ENCODE results near the gene RRP8. TPM values are rescaled to one million over a fixed set of nuclear protein-coding genes. Genes with fewer than 3 reads are reported as not detected.

Gene RRP8
- total and polyA plus RNA-seq, 9 of the 15 experiments (the other 6 are each of a cell fraction or from before 2014, with no cell fraction given) = 5.7 to 47.3 (median 32.6) TPM

DNA sequence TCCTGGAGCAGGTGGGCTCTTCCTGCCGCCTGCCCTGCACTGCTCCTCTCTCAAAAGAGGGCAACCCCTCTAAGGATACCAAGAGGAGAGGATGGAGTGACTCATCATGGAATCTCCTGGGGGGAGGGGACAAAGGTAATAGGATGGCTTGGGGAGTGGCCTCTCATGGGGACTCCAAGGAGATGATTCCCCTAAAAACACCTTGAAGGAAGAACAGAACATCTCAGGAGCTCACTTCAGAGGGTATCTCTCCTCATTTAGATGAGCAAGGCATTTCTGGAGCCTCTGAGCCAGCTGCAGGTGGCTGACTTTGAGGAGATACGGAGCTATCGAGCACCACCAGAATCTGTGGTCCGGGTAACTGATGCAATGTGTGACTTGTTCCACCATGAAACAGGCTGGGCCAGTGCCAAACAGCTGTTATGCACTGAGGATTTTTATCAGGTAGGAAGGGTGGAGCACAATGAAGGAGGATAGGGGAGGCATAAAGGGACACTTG, 40.2 kb downstream of the RRP8 start (continued):
- peak; percentile 79 for TF ChIP-seq GATA2 (CRISPR knock-in tag; IDR thresholded peaks at IDR 0.05)
- TF ChIP-seq, protein P1, sequence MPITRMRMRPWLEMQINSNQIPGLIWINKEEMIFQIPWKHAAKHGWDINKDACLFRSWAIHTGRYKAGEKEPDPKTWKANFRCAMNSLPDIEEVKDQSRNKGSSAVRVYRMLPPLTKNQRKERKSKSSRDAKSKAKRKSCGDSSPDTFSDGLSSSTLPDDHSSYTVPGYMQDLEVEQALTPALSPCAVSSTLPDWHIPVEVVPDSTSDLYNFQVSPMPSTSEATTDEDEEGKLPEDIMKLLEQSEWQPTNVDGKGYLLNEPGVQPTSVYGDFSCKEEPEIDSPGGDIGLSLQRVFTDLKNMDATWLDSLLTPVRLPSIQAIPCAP (CRISPR knock-in tag; IDR thresholded peaks at IDR 0.05; ENCODE audit: borderline replicate concordance) = no peak
- TF ChIP-seq MAFG (tag; conservative IDR thresholded peaks at IDR 0.05) = 0 out of 2 replicates have a peak, but pooled peaks have one; percentile 20
- TF ChIP-seq, protein P2, sequence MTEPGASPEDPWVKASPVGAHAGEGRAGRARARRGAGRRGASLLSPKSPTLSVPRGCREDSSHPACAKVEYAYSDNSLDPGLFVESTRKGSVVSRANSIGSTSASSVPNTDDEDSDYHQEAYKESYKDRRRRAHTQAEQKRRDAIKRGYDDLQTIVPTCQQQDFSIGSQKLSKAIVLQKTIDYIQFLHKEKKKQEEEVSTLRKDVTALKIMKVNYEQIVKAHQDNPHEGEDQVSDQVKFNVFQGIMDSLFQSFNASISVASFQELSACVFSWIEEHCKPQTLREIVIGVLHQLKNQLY (CRISPR knock-in tag; conservative IDR thresholded peaks at IDR 0.05) = no peak
- TF ChIP-seq GABPB2 (CRISPR knock-in tag; conservative IDR thresholded peaks at IDR 0.05) = no peak
- TF ChIP-seq STAT5A (IDR thresholded peaks at IDR 0.05; ENCODE audit: borderline replicate concordance, low read length) = peak; percentile 88
- no peak for TF ChIP-seq FIP1L1 (IDR thresholded peaks at IDR 0.05; ENCODE audit: low read depth, low read length, poor library complexity, severe bottlenecking)
- TF ChIP-seq GTF2A2 (tag; IDR thresholded peaks at IDR 0.05) = no peak
- TF ChIP-seq, protein P3, sequence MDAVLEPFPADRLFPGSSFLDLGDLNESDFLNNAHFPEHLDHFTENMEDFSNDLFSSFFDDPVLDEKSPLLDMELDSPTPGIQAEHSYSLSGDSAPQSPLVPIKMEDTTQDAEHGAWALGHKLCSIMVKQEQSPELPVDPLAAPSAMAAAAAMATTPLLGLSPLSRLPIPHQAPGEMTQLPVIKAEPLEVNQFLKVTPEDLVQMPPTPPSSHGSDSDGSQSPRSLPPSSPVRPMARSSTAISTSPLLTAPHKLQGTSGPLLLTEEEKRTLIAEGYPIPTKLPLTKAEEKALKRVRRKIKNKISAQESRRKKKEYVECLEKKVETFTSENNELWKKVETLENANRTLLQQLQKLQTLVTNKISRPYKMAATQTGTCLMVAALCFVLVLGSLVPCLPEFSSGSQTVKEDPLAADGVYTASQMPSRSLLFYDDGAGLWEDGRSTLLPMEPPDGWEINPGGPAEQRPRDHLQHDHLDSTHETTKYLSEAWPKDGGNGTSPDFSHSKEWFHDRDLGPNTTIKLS (IDR thresholded peaks at IDR 0.05; ENCODE audit: borderline replicate concordance, low read depth) = peak; percentile 43; the same call in 1 of the 2 replicates
- TF ChIP-seq ELF2 (CRISPR knock-in tag; IDR thresholded peaks at IDR 0.05) = no peak
- peak in 1 of 2 experiments; percentile 44; a peak in 1 of 3 replicates for TF ChIP-seq CBX3 (IDR thresholded peaks at IDR 0.05; ENCODE audit: borderline replicate concordance in 1 of 2, low read length in 2 of 2)
- no peak for TF ChIP-seq NFATC3 (IDR thresholded peaks at IDR 0.05)
- no peak for TF ChIP-seq CBX5 (IDR thresholded peaks at IDR 0.05; ENCODE audit: borderline replicate concordance, low read depth)
- TF ChIP-seq, protein P4, sequence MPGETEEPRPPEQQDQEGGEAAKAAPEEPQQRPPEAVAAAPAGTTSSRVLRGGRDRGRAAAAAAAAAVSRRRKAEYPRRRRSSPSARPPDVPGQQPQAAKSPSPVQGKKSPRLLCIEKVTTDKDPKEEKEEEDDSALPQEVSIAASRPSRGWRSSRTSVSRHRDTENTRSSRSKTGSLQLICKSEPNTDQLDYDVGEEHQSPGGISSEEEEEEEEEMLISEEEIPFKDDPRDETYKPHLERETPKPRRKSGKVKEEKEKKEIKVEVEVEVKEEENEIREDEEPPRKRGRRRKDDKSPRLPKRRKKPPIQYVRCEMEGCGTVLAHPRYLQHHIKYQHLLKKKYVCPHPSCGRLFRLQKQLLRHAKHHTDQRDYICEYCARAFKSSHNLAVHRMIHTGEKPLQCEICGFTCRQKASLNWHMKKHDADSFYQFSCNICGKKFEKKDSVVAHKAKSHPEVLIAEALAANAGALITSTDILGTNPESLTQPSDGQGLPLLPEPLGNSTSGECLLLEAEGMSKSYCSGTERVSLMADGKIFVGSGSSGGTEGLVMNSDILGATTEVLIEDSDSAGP (CRISPR knock-in tag; IDR thresholded peaks at IDR 0.05) = no peak
- TF ChIP-seq IFI16 (CRISPR knock-in tag; IDR thresholded peaks at IDR 0.05) = no peak
- TF ChIP-seq, protein P5, sequence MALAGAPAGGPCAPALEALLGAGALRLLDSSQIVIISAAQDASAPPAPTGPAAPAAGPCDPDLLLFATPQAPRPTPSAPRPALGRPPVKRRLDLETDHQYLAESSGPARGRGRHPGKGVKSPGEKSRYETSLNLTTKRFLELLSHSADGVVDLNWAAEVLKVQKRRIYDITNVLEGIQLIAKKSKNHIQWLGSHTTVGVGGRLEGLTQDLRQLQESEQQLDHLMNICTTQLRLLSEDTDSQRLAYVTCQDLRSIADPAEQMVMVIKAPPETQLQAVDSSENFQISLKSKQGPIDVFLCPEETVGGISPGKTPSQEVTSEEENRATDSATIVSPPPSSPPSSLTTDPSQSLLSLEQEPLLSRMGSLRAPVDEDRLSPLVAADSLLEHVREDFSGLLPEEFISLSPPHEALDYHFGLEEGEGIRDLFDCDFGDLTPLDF (CRISPR knock-in tag; IDR thresholded peaks at IDR 0.05) = no peak
- peak; percentile 70 for TF ChIP-seq NBN (IDR thresholded peaks at IDR 0.05; ENCODE audit: low read depth)
- TF ChIP-seq PTTG1 (tag; IDR thresholded peaks at IDR 0.05; ENCODE audit: low read depth) = no peak
- TF ChIP-seq, protein P6, sequence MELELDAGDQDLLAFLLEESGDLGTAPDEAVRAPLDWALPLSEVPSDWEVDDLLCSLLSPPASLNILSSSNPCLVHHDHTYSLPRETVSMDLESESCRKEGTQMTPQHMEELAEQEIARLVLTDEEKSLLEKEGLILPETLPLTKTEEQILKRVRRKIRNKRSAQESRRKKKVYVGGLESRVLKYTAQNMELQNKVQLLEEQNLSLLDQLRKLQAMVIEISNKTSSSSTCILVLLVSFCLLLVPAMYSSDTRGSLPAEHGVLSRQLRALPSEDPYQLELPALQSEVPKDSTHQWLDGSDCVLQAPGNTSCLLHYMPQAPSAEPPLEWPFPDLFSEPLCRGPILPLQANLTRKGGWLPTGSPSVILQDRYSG (tag; conservative IDR thresholded peaks at IDR 0.05; ENCODE audit: low read depth) = no peak

Data from K562 (cell line).